Kasumi-1 (cell line): ENCODE data around the gene EIF1AD.
A peak's percentile ranks its signal among the peaks of the same experiment; 100 is the strongest.
"Not testable (repeated sequence)": the region's sequence is repeated elsewhere in the genome, so short reads cannot be mapped to it uniquely, and the experiment has no call there.

ENCODE experiments used
- DNase-seq, 2 experiments: peaks; one replicate each; lab custom pipeline; 2025; lab: John Stamatoyannopoulos, UW

Gene EIF1AD

GRCh38 chr11:66001942-66002647, at the start of gene EIF1AD, which contains the start of gene BANF1:
Gene EIF1AD, minus strand, starts transcription at chr11:66002157. Its CDS starts 1,768 bp downstream, at chr11:66000389.
Gene BANF1, plus strand, starts transcription at chr11:66002503. Its CDS starts 748 bp downstream, at chr11:66003251.
- DNase-seq: peak; percentile 100

GRCh38 chr11:66051371-66051765, 49.4 kb upstream of the EIF1AD start:
- peak in 1 of 2 experiments; percentile 54 for DNase-seq

GRCh38 chr11:66050581-66051231, 48.7 kb upstream of the EIF1AD start:
- no peak for DNase-seq

- no peak for DNase-seq
Observed at GRCh38 chr11:66048547-66049323, 46.8 kb upstream of the EIF1AD start, which contains the start of gene GAL3ST3. Gene GAL3ST3, minus strand, starts transcription at chr11:66049161. Its CDS starts 3,746 bp downstream, at chr11:66045415.

- no peak for DNase-seq
Observed at GRCh38 chr11:66047541-66048365, 45.8 kb upstream of the EIF1AD start.

- no peak for DNase-seq
Observed at GRCh38 chr11:66046901-66047300, 44.9 kb upstream of the EIF1AD start.

- DNase-seq: peak; percentile 79 to 84
Observed at GRCh38 chr11:66045177-66045639, 43.3 kb upstream of the EIF1AD start.

GRCh38 chr11:66044757-66045156, 42.8 kb upstream of the EIF1AD start:
- DNase-seq: no peak

- DNase-seq: no peak
Observed at GRCh38 chr11:66042996-66043906, 41.3 kb upstream of the EIF1AD start.

GRCh38 chr11:66042227-66042995, 40.5 kb upstream of the EIF1AD start:
- no peak for DNase-seq

GRCh38 chr11:66039765-66040164, 37.8 kb upstream of the EIF1AD start:
- no peak for DNase-seq

GRCh38 chr11:66037327-66037726, 35.4 kb upstream of the EIF1AD start:
- no peak for DNase-seq

GRCh38 chr11:66036334-66036710, 34.4 kb upstream of the EIF1AD start:
- DNase-seq: no peak

- DNase-seq: no peak
Observed at GRCh38 chr11:66035653-66036333, 33.8 kb upstream of the EIF1AD start.

- no peak for DNase-seq
Observed at GRCh38 chr11:66032957-66033735, 31.2 kb upstream of the EIF1AD start.

GRCh38 chr11:66026017-66026529, 24.1 kb upstream of the EIF1AD start, which contains the start of gene CATSPER1:
Gene CATSPER1, minus strand, starts transcription at chr11:66026479. Its CDS starts 100 bp downstream, at chr11:66026379.
- no peak for DNase-seq

- not testable (repeated sequence) for DNase-seq
Observed at GRCh38 chr11:66023186-66023440, 21.2 kb upstream of the EIF1AD start.
